ENCODE results near the gene GID4. TPM values are rescaled to one million over a fixed set of nuclear protein-coding genes. Genes with fewer than 3 reads are reported as not detected.

Gene GID4
- total and polyA plus RNA-seq, 2 of the 13 experiments (the other 11 are each of a cell fraction or from before 2014, with no cell fraction given), result 4.3 to 6.1 TPM

DNA sequence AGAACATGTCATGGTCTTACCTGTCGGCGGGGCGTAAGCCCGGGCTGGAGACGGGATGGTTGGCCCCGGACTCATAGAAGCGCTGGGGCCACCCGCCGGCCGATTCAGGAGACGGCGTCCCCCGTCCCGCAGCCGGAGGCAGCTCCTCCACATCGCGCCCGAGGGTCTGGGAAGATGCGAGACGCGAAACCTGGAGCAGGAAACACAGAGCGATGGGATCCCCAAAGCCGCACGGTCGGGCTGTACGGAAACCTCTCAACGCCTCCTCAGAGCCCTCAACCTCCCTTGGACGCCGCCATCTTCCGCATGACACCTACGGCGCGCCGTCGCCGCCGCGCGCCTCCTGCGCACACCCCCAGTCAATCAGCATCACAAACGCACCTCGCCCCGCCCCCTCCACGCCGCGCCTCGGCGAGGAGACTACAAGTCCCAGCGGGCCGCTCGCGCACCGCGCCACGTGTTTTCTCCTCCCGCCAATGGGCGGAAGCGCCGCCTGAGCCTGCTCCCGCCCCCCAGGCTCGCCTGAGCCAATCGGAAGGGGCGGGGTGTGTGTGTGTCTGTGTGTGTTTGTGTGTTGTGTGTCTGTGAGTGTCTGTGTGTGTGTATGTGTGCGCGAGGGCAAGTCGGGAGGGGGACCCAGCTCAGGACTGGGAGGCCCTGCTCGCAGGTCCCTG is at the start of gene GID4, which contains the start of gene ATPAF2 (continued):
- TF ChIP-seq ZNF773 (CRISPR knock-in tag; IDR thresholded peaks at IDR 0.05; ENCODE audit: borderline replicate concordance) (no peak), FUBP1 (CRISPR knock-in tag; IDR thresholded peaks at IDR 0.05; ENCODE audit: borderline replicate concordance) (no peak), ERF (CRISPR knock-in tag; IDR thresholded peaks at IDR 0.05) (no peak), ZNF503 (CRISPR knock-in tag; IDR thresholded peaks at IDR 0.05) (peak; percentile 57; the same call in 1 of the 2 replicates), MXD3 (CRISPR knock-in tag; IDR thresholded peaks at IDR 0.05) (peak; percentile 75), ZC3H13 (CRISPR knock-in tag; IDR thresholded peaks at IDR 0.05) (no peak), NR2F1 (CRISPR knock-in tag; IDR thresholded peaks at IDR 0.05) (no peak), ZFP1 (CRISPR knock-in tag; IDR thresholded peaks at IDR 0.05) (0 out of 2 replicates have a peak, but pooled peaks have one; percentile 10), SKI (IDR thresholded peaks at IDR 0.05; ENCODE audit: partially characterized antibody) (peak; percentile 45), ZNF292 (CRISPR knock-in tag; IDR thresholded peaks at IDR 0.05; ENCODE audit: borderline replicate concordance, low read depth) (no peak), MIER2 (CRISPR knock-in tag; IDR thresholded peaks at IDR 0.05) (no peak; the same call in 1 of the 2 replicates), CENPT (CRISPR knock-in tag; IDR thresholded peaks at IDR 0.05; ENCODE audit: low read depth) (no peak), MAZ (IDR thresholded peaks at IDR 0.05; ENCODE audit: borderline replicate concordance, low read depth, low read length) (peak; percentile 81), MAZ (CRISPR knock-in tag; IDR thresholded peaks at IDR 0.05; ENCODE audit: low read depth) (peak; percentile 84), REL (CRISPR knock-in tag; conservative IDR thresholded peaks at IDR 0.05) (peak; percentile 48; the same call in 1 of the 2 replicates), TCF7 (IDR thresholded peaks at IDR 0.05; ENCODE audit: low read depth) (no peak)
- TF ChIP-seq, protein P1, sequence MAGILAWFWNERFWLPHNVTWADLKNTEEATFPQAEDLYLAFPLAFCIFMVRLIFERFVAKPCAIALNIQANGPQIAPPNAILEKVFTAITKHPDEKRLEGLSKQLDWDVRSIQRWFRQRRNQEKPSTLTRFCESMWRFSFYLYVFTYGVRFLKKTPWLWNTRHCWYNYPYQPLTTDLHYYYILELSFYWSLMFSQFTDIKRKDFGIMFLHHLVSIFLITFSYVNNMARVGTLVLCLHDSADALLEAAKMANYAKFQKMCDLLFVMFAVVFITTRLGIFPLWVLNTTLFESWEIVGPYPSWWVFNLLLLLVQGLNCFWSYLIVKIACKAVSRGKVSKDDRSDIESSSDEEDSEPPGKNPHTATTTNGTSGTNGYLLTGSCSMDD (CRISPR knock-in tag; IDR thresholded peaks at IDR 0.05), result no peak
- TF ChIP-seq, protein P2, sequence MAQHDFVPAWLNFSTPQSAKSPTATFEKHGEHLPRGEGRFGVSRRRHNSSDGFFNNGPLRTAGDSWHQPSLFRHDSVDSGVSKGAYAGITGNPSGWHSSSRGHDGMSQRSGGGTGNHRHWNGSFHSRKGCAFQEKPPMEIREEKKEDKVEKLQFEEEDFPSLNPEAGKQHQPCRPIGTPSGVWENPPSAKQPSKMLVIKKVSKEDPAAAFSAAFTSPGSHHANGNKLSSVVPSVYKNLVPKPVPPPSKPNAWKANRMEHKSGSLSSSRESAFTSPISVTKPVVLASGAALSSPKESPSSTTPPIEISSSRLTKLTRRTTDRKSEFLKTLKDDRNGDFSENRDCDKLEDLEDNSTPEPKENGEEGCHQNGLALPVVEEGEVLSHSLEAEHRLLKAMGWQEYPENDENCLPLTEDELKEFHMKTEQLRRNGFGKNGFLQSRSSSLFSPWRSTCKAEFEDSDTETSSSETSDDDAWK (CRISPR knock-in tag; IDR thresholded peaks at IDR 0.05), result no peak

All from HepG2 (cell line).